Measurements from ENCODE around the gene TBATA.

The TBATA gene

GRCh38 chr10:70786799-70787415 is 1.7 kb upstream of the TBATA start:
- CTCF ChIA-PET = interaction anchor here (0.5 to 0.7 kb wide), 2 partner anchors 16 to 94 kb away, joined by 3 to 10 read pairs; no protein-coding TSS in a partner anchor
- no peak for DNase-seq (ENCODE audit: low spot score)
- no peak overlapping the region for H3K27ac ChIP-seq
- TF ChIP-seq CTCF (conservative IDR thresholded peaks at IDR 0.05; ENCODE audit: low read depth) = no peak
- POLR2A ChIA-PET (ENCODE audit: low non-redundant PET) = no interaction called here

GRCh38 chr10:70784471-70784870 is 706 bp downstream of the TBATA start:
- DNase-seq (ENCODE audit: low spot score) = no peak
- TF ChIP-seq CTCF (conservative IDR thresholded peaks at IDR 0.05; ENCODE audit: low read depth) = no peak

GRCh38 chr10:70784016-70784415 is 1.2 kb downstream of the TBATA start:
- TF ChIP-seq CTCF (conservative IDR thresholded peaks at IDR 0.05; ENCODE audit: low read depth) = no peak
- CTCF ChIA-PET = no interaction called here
- no peak overlapping the region for H3K27ac ChIP-seq
- no peak for DNase-seq (ENCODE audit: low spot score)
- POLR2A ChIA-PET (ENCODE audit: low non-redundant PET) = no interaction called here

More at GRCh38 chr10:70784471-70784870, 706 bp downstream of the TBATA start:
- H3K27ac ChIP-seq = no peak overlapping the region
- POLR2A ChIA-PET (ENCODE audit: low non-redundant PET) = no interaction called here
- CTCF ChIA-PET = no interaction called here

GRCh38 chr10:70782746-70783680 is 2.2 kb downstream of the TBATA start:
- ChIA-PET POLR2A (ENCODE audit: low non-redundant PET) (no interaction called here), CTCF (interaction anchor here (0.6 kb wide), 1 partner anchor 443 kb away, joined by 3 read pairs; no protein-coding TSS in a partner anchor)
- no peak for TF ChIP-seq CTCF (conservative IDR thresholded peaks at IDR 0.05; ENCODE audit: low read depth)
- H3K27ac ChIP-seq = no peak overlapping the region
- no peak for DNase-seq (ENCODE audit: low spot score)

GRCh38 chr10:70782086-70782745 is 3.0 kb downstream of the TBATA start:
- DNase-seq (ENCODE audit: low spot score) = no peak

More at GRCh38 chr10:70782086-70782745, 3.0 kb downstream of the TBATA start:
- ChIA-PET POLR2A (ENCODE audit: low non-redundant PET) (interaction anchor here (0.6 kb wide), 1 partner anchor 341 kb away, joined by 3 read pairs; no protein-coding TSS in a partner anchor), CTCF (interaction anchor here (0.5 to 0.6 kb wide), 2 partner anchors 416 to 442 kb away, joined by 3 to 4 read pairs; no protein-coding TSS in a partner anchor)
- no peak for TF ChIP-seq CTCF (conservative IDR thresholded peaks at IDR 0.05; ENCODE audit: low read depth)
- no peak overlapping the region for H3K27ac ChIP-seq

All from RWPE1 (cell line).